ENCODE results near the gene ADH6. TPM values are rescaled to one million over a fixed set of nuclear protein-coding genes. Genes with fewer than 3 reads are reported as not detected.

Gene ADH6
- total RNA-seq, 4 donors from 2014 or later = 0.13 TPM; not detected in 3

DNA sequence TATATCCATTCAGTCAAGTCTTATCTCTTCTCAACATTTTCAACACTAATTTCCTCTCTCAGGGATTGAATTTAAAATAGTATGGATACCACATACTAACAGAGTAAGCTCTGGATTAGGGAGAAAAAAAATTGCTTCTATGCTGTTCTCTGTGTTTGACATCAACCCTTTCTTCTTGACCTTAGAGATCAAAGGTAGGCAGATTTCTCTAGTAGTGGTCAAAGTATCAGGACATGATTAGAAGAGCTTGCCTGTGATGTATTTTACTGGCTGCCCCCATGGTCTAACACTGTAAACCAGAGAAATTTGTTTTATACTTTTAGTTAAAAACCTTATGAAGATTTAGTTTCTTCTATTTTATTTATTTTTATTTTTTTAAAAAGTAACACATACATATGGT, 8.3 kb downstream of the ADH6 start:
- Histone ChIP-seq H3K27ac (no peak overlapping the region), H3K4me1 (no peaks in the 10 kb centered on the region), H3K27me3 (no peaks in the 10 kb centered on the region), H3K4me3 (replicated peaks in 1 of 3) (no peak overlapping the region), H3K9me3 (no peaks in the 10 kb centered on the region), H3K36me3 (no peaks in the 10 kb centered on the region)
- DNase-seq = no peak
- TF ChIP-seq, protein P1, sequence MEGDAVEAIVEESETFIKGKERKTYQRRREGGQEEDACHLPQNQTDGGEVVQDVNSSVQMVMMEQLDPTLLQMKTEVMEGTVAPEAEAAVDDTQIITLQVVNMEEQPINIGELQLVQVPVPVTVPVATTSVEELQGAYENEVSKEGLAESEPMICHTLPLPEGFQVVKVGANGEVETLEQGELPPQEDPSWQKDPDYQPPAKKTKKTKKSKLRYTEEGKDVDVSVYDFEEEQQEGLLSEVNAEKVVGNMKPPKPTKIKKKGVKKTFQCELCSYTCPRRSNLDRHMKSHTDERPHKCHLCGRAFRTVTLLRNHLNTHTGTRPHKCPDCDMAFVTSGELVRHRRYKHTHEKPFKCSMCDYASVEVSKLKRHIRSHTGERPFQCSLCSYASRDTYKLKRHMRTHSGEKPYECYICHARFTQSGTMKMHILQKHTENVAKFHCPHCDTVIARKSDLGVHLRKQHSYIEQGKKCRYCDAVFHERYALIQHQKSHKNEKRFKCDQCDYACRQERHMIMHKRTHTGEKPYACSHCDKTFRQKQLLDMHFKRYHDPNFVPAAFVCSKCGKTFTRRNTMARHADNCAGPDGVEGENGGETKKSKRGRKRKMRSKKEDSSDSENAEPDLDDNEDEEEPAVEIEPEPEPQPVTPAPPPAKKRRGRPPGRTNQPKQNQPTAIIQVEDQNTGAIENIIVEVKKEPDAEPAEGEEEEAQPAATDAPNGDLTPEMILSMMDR (IDR thresholded peaks at IDR 0.05) = no peak
- TF ChIP-seq POLR2A (IDR thresholded peaks at IDR 0.05) = no peak
- intact Hi-C loops (cut with DNase I) = no loop called here

DNA sequence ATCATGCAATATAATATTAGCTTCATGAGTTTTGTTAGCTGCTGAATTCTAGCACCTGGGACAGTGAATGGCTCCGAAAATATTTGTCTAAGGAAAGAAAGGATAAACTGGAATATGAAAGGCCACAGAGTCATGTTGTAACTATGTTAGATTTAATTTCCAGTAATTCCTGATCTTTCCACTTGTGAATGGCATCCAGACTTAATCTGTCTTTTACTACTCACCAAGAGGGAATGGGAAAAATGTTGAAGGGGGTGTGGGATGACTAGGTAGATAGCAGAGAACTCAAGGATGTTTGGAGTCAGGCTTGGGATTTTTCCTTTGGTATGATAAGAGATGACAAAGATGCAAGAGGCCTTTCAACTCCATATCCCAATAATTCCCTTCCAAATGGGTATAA, 9.4 kb downstream of the ADH6 start:
- H3K9me3 ChIP-seq = no peaks in the 10 kb centered on the region
- H3K4me3 ChIP-seq (replicated peaks in 1 of 3) = no peak overlapping the region
- TF ChIP-seq, protein P1 (IDR thresholded peaks at IDR 0.05) = no peak
- no peak for TF ChIP-seq POLR2A (IDR thresholded peaks at IDR 0.05)
- no peak for DNase-seq
- H3K27ac ChIP-seq = no peak overlapping the region
- H3K27me3 ChIP-seq = no peaks in the 10 kb centered on the region
- intact Hi-C loops (cut with DNase I) = no loop called here
- H3K4me1 ChIP-seq = no peaks in the 10 kb centered on the region
- WGBS, 2 donors = 92 to 97% methylated on average over 1 of the region's 1 CpG
- H3K36me3 ChIP-seq = no peaks in the 10 kb centered on the region

DNA sequence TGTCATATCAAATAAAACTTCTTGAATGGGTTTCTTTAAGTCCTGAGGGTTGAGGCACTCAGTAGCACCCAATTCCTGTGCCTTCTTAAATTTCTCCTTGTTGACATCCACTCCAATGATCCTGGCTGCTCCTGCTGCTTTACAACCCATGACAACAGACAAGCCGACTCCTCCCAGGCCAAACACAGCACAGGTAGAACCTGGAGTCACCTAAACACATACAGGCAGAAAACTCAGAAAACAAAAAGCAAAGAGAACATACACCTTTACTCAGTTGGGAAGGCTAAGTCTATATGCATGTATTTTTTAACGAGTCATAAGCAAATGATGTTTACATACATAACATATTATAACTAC, 10.3 kb downstream of the ADH6 start:
- H3K4me3 ChIP-seq (replicated peaks in 1 of 3) = no peak overlapping the region
- intact Hi-C loops (cut with DNase I) = no loop called here
- DNase-seq = no peak
- no peaks in the 10 kb centered on the region for H3K9me3 ChIP-seq
- H3K27me3 ChIP-seq = no peaks in the 10 kb centered on the region
- no peaks in the 10 kb centered on the region for H3K36me3 ChIP-seq
- TF ChIP-seq POLR2A (IDR thresholded peaks at IDR 0.05) = no peak
- TF ChIP-seq, protein P1 (IDR thresholded peaks at IDR 0.05) = no peak
- H3K27ac ChIP-seq = no peak overlapping the region
- WGBS, 2 donors = 76 to 84% methylated on average over 2 of the region's 2 CpGs
- H3K4me1 ChIP-seq = no peaks in the 10 kb centered on the region

DNA sequence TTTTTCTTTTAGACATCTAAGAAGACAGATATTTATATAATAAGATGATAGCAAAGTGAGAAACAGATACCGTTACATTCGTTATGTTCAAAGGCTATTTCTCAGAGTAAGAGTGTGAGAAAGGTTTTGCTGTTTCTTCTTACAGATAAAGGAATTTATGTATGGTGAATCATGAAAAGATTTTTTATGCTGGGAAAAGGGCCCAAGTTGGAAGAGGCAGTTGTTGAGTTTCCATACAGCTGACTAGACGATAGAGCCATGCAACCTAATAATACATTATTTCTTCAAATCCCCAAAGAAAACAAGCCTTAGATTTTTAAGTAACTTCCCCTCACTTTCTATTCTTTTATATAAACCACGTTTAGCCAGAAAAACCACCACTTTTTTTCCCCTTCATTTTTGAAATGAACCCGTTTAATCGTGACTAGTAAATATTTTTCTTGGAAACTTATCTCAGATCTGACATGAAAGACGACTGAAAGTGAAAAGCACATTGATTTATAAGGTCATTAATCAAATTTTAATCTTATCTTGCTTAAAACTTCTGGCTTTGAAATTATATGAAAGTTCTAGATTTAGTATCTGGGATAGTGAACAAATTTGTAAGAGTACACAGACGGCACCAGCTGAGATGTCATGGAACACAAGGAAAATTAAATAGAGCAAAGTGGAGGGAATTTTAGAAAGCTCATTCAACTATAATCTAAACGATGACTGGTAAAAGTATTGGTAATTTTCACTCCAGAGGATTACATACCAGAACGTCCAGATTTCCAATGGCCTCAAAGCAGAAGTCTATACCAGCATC, 10.9 kb downstream of the ADH6 start:
- Histone ChIP-seq H3K9me3 (no peaks in the 10 kb centered on the region), H3K27ac (no peak overlapping the region), H3K27me3 (no peaks in the 10 kb centered on the region), H3K4me1 (no peaks in the 10 kb centered on the region), H3K36me3 (no peaks in the 10 kb centered on the region), H3K4me3 (replicated peaks in 1 of 3) (no peak overlapping the region)
- TF ChIP-seq, protein P1 (IDR thresholded peaks at IDR 0.05) = no peak
- no peak for TF ChIP-seq POLR2A (IDR thresholded peaks at IDR 0.05)
- no peak for DNase-seq
- 65 to 67% methylated on average over 10 of the region's 10 CpGs for WGBS, 2 donors
- intact Hi-C loops (cut with DNase I) = no loop called here

DNA sequence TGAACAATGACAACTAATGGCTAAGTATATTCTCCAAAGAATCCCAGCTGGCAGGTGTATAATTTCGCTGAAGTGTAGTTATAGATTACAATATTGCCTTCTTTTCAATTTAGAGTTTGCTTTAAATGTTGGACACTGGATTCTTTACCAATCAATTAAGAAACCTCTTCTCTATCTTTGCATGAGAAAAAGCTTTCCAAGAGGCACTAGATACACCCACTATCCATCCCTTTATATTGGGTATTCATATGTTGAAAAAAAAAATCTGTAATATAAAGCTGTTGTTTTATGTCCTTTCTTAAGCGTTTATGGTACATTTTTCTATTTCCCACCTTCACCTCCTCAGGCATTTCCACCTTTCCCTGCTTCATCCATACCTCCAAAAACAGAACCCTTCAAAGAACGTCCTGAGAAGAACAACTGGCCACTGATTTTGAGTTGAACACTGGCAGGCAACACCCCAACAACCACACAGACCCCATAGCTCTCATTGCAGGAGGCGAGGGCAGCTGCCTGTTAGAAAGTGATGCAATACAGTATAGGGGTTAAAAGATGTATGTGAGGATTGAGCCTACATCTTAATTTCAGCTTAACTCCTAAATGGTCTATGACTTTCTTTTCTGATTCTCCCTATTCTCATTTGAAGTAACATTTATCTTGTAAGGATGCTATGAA, 11.8 kb downstream of the ADH6 start:
- TF ChIP-seq, protein P1 (IDR thresholded peaks at IDR 0.05) = no peak
- TF ChIP-seq POLR2A (IDR thresholded peaks at IDR 0.05) = no peak
- H3K4me3 ChIP-seq (replicated peaks in 1 of 3) = no peak overlapping the region
- WGBS, 2 donors = 71 to 78% methylated on average over 4 of the region's 4 CpGs
- intact Hi-C loops (cut with DNase I) = no loop called here
- no peaks in the 10 kb centered on the region for H3K9me3 ChIP-seq
- no peaks in the 10 kb centered on the region for H3K4me1 ChIP-seq
- no peak for DNase-seq
- H3K36me3 ChIP-seq = no peaks in the 10 kb centered on the region
- no peaks in the 10 kb centered on the region for H3K27me3 ChIP-seq
- no peak overlapping the region for H3K27ac ChIP-seq
